Loucy (cell line): ENCODE results near the gene TMEM108.

Source experiments
- H2AFZ ChIP-seq: fragments of 200-600 bp; sonication (generic); 2 replicates; pipeline ENCODE4 v1.6.0; 2016; ENCODE audit warnings: antibody characterized with exemption, mild to moderate bottlenecking, low read length, moderate library complexity
- H3F3A ChIP-seq: fragments of 200-600 bp; 2 replicates; pipeline ENCODE4 v1.6.0; 2016; ENCODE audit warnings: antibody characterized with exemption, low read depth, mild to moderate bottlenecking
- H3K27me3 ChIP-seq: fragments of 200-600 bp; sonication (generic); 2 replicates; pipeline ENCODE4 v1.6.1; 2014; ENCODE audit warnings: low read length, mild to moderate bottlenecking; ENCODE audit not compliant: insufficient read depth, poor library complexity, severe bottlenecking
- H3K36me3 ChIP-seq: fragments of 200-600 bp; sonication (generic); 2 replicates; pipeline ENCODE4 v1.6.1; 2016; ENCODE audit warnings: low read length; ENCODE audit not compliant: insufficient read depth
- H3K4me1 ChIP-seq: fragments of 200-600 bp; sonication (generic); 2 replicates; pipeline ENCODE4 v1.5.1; 2014; ENCODE audit warnings: low read length, mild to moderate bottlenecking; ENCODE audit not compliant: insufficient read depth, poor library complexity, severe bottlenecking
- H3K4me2 ChIP-seq: fragments of 200-600 bp; sonication (generic); 2 replicates; pipeline ENCODE4 v1.6.0; 2014; ENCODE audit warnings: antibody characterized with exemption, low read length, low read depth, mild to moderate bottlenecking; ENCODE audit not compliant: poor library complexity, severe bottlenecking
- H3K4me3 ChIP-seq: fragments of 200-600 bp; sonication (generic); 2 replicates; pipeline ENCODE4 v1.5.1; 2014; ENCODE audit warnings: low read length, mild to moderate bottlenecking, mixed read lengths; ENCODE audit not compliant: poor library complexity, severe bottlenecking
- H3K79me2 ChIP-seq: fragments of 200-600 bp; sonication (generic); 2 replicates; pipeline ENCODE4 v1.6.1; 2014; ENCODE audit warnings: low read length; ENCODE audit not compliant: insufficient read depth
- H3K9ac ChIP-seq: fragments of 200-600 bp; sonication (generic); 2 replicates; pipeline ENCODE4 v1.6.0; 2014; ENCODE audit warnings: mild to moderate bottlenecking, low read depth, low read length, moderate library complexity; ENCODE audit not compliant: poor library complexity, severe bottlenecking
- H3K9me2 ChIP-seq: fragments of 200-600 bp; sonication (generic); replicated peaks from 2 replicates; pipeline ENCODE4 v1.6.1; 2016; ENCODE audit warnings: low read depth, low read length, mixed read lengths
- H3K9me3 ChIP-seq: fragments of 200-600 bp; sonication (generic); 2 replicates; pipeline ENCODE4 v1.6.1; 2014; ENCODE audit warnings: mild to moderate bottlenecking, antibody characterized with exemption, low read length, low read depth; ENCODE audit not compliant: insufficient read depth
- H4K20me1 ChIP-seq: fragments of 200-600 bp; sonication (generic); 2 replicates; pipeline ENCODE4 v1.6.0; 2014; ENCODE audit warnings: antibody characterized with exemption, low read length, mild to moderate bottlenecking; ENCODE audit not compliant: insufficient read depth, poor library complexity, severe bottlenecking
- EZH2phosphoT487 ChIP-seq: fragments of 200-600 bp; IDR thresholded peaks from 2 replicates; pipeline ENCODE4 v1.6.1; 2018; ENCODE audit warnings: antibody characterized with exemption, mild to moderate bottlenecking, moderate library complexity, borderline replicate concordance
- TF ChIP-seq, protein P1 (sequence below): fragments of 200-600 bp; sonication (generic); conservative IDR thresholded peaks from 2 replicates; pipeline ENCODE4 v1.5.1; 2014; ENCODE audit warnings: mild to moderate bottlenecking, antibody characterized with exemption, low read length

TMEM108 gene

DNA sequence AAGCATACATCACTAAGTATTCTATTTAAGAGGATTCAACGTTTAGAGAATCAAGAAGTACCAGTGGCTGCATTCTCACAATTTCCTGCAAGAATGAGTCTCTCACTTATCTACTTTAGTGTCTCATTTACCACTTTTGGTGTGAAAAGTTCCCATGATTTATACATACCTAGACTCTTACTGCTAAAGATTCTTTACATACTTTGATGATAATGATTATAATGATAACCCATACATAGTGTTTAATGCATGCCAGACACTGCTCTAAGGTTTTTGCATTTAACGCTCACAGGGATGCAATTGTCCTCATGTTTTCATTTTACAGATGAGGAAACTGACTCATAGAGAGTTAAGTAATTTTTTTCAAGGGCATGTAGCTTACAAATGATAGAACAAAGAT is 133.6 kb downstream of the TMEM108 start:
- Histone ChIP-seq H3K79me2 (no peaks in the 10 kb centered on the region), H3K4me2 (no peak overlapping the region), H3K9me3 (no peaks in the 10 kb centered on the region), H3K36me3 (no peaks in the 10 kb centered on the region), H3K4me3 (no peak overlapping the region), H4K20me1 (no peaks in the 10 kb centered on the region), H3K9me2 (no peaks in the 10 kb centered on the region), H3K27me3 (no peaks in the 10 kb centered on the region), H2AFZ (no peak overlapping the region), H3K9ac (no peak overlapping the region), H3K4me1 (peaks cover 3% of the 10 kb centered on the region), H3F3A (no peaks in the 10 kb centered on the region)
- TF ChIP-seq, protein P1, sequence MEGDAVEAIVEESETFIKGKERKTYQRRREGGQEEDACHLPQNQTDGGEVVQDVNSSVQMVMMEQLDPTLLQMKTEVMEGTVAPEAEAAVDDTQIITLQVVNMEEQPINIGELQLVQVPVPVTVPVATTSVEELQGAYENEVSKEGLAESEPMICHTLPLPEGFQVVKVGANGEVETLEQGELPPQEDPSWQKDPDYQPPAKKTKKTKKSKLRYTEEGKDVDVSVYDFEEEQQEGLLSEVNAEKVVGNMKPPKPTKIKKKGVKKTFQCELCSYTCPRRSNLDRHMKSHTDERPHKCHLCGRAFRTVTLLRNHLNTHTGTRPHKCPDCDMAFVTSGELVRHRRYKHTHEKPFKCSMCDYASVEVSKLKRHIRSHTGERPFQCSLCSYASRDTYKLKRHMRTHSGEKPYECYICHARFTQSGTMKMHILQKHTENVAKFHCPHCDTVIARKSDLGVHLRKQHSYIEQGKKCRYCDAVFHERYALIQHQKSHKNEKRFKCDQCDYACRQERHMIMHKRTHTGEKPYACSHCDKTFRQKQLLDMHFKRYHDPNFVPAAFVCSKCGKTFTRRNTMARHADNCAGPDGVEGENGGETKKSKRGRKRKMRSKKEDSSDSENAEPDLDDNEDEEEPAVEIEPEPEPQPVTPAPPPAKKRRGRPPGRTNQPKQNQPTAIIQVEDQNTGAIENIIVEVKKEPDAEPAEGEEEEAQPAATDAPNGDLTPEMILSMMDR = no peak
- TF ChIP-seq EZH2phosphoT487 = no peak

GRCh38 chr3:133181392-133182150 is 143.4 kb downstream of the TMEM108 start:
- H3K36me3 ChIP-seq = no peaks in the 10 kb centered on the region
- no peak overlapping the region for H3K4me2 ChIP-seq
- H4K20me1 ChIP-seq = no peaks in the 10 kb centered on the region
- no peak overlapping the region for H3K9ac ChIP-seq
- no peak for TF ChIP-seq EZH2phosphoT487
- TF ChIP-seq, protein P1 = no peak
- H3K79me2 ChIP-seq = no peaks in the 10 kb centered on the region
- no peaks in the 10 kb centered on the region for H3F3A ChIP-seq
- H3K4me3 ChIP-seq = no peak overlapping the region
- H2AFZ ChIP-seq = no peak overlapping the region
- H3K4me1 ChIP-seq = no peaks in the 10 kb centered on the region
- no peaks in the 10 kb centered on the region for H3K9me2 ChIP-seq
- no peaks in the 10 kb centered on the region for H3K27me3 ChIP-seq
- no peaks in the 10 kb centered on the region for H3K9me3 ChIP-seq

- H3K9me3 ChIP-seq = no peaks in the 10 kb centered on the region
- no peaks in the 10 kb centered on the region for H3F3A ChIP-seq
- no peaks in the 10 kb centered on the region for H3K27me3 ChIP-seq
- no peak overlapping the region for H3K4me3 ChIP-seq
- H3K79me2 ChIP-seq = no peaks in the 10 kb centered on the region
- H3K4me2 ChIP-seq = no peak overlapping the region
- no peaks in the 10 kb centered on the region for H4K20me1 ChIP-seq
- H3K36me3 ChIP-seq = no peaks in the 10 kb centered on the region
- H3K9me2 ChIP-seq = no peaks in the 10 kb centered on the region
- no peaks in the 10 kb centered on the region for H3K4me1 ChIP-seq
- no peak overlapping the region for H3K9ac ChIP-seq
- no peak overlapping the region for H2AFZ ChIP-seq
- TF ChIP-seq EZH2phosphoT487 = no peak
- TF ChIP-seq, protein P1 = no peak
Measured at GRCh38 chr3:133187870-133188379, 149.7 kb downstream of the TMEM108 start.
